HFFc6 (cell line): ENCODE data around the gene PDE6B. TPM values are rescaled to one million over a fixed set of nuclear protein-coding genes. Genes with fewer than 3 reads are reported as not detected.

Experiments used
- DNase-seq: peaks from one replicate; pipeline ENCODE4 v3.0.0-alpha.2; 2018
- H3K27ac Mint-ChIP-seq: 2 replicates; pipeline ENCODE4 v1.8.0; 2020; ENCODE audit warnings: mild to moderate bottlenecking, mixed read lengths
- H3K27me3 Mint-ChIP-seq: 2 replicates; pipeline ENCODE4 v1.8.0; 2021; ENCODE audit warnings: mild to moderate bottlenecking, moderate library complexity, mixed read lengths; ENCODE audit not compliant: insufficient read depth
- H3K36me3 Mint-ChIP-seq: 2 replicates; pipeline ENCODE4 v1.8.0; 2021; ENCODE audit warnings: low read depth, mixed read lengths
- H3K4me1 Mint-ChIP-seq: 2 replicates; pipeline ENCODE4 v1.8.0; 2020; ENCODE audit warnings: low read depth, mixed read lengths
- H3K4me3 Mint-ChIP-seq: 2 replicates; pipeline ENCODE4 v1.8.0; 2020; ENCODE audit warnings: mild to moderate bottlenecking, moderate library complexity, mixed read lengths
- H3K9me3 Mint-ChIP-seq: 2 replicates; pipeline ENCODE4 v1.8.0; 2020; ENCODE audit warnings: mild to moderate bottlenecking, mixed read lengths
- total RNA-seq, 6 experiments: library from RNA; stranded (reverse); fragmentation: NEBNext Ultra II Directional; extraction: Animal tissue kit (Norgen Biotek cat#: 25700); gene quantifications; 2 replicates in 1 of 6; 3 replicates in 5 of 6; pipeline ENCODE4 v1.2.3, GENCODE V29; 2021
- TF ChIP-seq, protein P1 (sequence below): fragments of 200-600 bp; sonication (generic); IDR thresholded peaks from 2 replicates; pipeline ENCODE4 v1.5.0; 2021; ENCODE audit warnings: antibody characterized with exemption, mild to moderate bottlenecking

PDE6B gene
- total RNA-seq, 6 experiments from 2014 or later, result not detected

- Mint-ChIP-seq H3K9me3 (peaks cover 34% of the 10 kb centered on the region), H3K27me3 (peaks cover 7% of the 10 kb centered on the region), H3K27ac (no peak overlapping the region), H3K4me1 (no peaks in the 10 kb centered on the region), H3K36me3 (peaks cover 10% of the 10 kb centered on the region), H3K4me3 (no peak overlapping the region)
- no peak for DNase-seq
- TF ChIP-seq, protein P1, sequence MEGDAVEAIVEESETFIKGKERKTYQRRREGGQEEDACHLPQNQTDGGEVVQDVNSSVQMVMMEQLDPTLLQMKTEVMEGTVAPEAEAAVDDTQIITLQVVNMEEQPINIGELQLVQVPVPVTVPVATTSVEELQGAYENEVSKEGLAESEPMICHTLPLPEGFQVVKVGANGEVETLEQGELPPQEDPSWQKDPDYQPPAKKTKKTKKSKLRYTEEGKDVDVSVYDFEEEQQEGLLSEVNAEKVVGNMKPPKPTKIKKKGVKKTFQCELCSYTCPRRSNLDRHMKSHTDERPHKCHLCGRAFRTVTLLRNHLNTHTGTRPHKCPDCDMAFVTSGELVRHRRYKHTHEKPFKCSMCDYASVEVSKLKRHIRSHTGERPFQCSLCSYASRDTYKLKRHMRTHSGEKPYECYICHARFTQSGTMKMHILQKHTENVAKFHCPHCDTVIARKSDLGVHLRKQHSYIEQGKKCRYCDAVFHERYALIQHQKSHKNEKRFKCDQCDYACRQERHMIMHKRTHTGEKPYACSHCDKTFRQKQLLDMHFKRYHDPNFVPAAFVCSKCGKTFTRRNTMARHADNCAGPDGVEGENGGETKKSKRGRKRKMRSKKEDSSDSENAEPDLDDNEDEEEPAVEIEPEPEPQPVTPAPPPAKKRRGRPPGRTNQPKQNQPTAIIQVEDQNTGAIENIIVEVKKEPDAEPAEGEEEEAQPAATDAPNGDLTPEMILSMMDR, result no peak
Measured at GRCh38 chr4:626201-627091, 1.1 kb downstream of the PDE6B start.

DNA sequence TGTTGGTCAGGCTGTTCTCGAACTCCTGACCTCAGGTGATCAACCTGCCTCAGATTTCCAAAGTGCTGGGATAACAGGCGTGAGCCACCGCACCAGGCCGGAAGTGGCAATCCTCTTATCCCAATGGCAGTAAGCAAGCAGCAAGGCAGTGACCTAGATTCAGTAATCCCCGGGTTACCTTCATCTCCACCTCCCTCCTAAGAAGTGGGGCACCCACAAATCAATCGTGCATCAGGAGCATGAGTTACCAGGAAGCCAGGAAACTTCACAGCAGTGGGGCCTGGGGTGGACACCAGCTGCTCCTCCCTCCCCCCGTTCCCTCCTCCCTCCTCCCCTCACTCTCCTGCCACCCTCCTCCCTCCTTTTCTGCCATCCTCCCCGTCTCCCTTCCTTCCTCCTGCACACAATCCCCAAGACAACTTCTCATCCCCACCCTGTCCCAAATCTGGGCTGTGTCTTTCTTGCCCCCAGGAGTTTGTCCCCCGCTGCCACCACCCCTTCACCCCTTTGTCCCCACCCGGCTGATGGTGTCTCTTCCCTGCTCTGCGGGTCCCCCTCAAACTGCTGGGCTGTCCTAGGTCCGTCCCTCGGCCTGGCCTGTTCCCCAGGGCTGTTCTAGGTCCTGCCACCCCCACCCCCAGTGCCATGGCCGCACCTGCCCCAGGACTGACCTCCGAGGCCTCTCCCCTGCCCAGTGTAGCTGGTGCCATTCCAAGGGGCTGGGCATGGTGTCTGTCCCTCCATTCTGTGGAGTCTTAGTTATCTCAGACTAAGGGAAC, 2.2 kb downstream of the PDE6B start:
- no peak overlapping the region for H3K27ac Mint-ChIP-seq
- TF ChIP-seq, protein P1, result no peak
- DNase-seq, result no peak
- peaks cover 5% of the 10 kb centered on the region for H3K27me3 Mint-ChIP-seq
- peaks cover 38% of the 10 kb centered on the region for H3K9me3 Mint-ChIP-seq
- H3K4me1 Mint-ChIP-seq, result no peaks in the 10 kb centered on the region
- H3K4me3 Mint-ChIP-seq, result no peak overlapping the region
- peaks cover 17% of the 10 kb centered on the region for H3K36me3 Mint-ChIP-seq

DNA sequence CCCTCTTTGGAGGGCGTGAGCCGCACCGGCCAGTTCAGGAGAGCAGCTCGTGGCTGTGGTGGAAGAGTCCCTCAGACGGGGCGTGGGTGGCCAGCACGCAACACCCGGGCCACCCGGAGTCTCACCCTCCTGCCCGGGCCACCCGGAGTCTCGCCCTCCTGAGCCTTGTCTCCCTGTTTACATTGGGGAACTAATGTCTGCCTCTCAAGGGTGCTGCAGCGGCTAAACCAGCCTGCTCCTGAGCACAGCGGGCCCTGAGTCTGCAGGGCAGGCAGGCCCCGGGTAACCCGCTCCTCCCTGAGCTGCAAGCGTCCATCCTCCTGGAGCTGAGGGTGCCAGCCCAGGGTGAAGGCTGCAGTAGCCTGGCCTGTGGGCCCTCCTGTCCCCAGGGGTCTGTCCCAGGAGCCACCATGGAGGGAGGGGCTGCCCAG, 3.0 kb downstream of the PDE6B start:
- Mint-ChIP-seq H3K36me3 (peaks cover 21% of the 10 kb centered on the region), H3K4me1 (no peaks in the 10 kb centered on the region), H3K27ac (no peak overlapping the region), H3K27me3 (peaks cover 5% of the 10 kb centered on the region), H3K9me3 (peaks cover 38% of the 10 kb centered on the region), H3K4me3 (no peak overlapping the region)
- DNase-seq, result no peak
- TF ChIP-seq, protein P1, result no peak

GRCh38 chr4:628821-629635, 3.7 kb downstream of the PDE6B start:
- peaks cover 21% of the 10 kb centered on the region for H3K36me3 Mint-ChIP-seq
- peaks cover 38% of the 10 kb centered on the region for H3K9me3 Mint-ChIP-seq
- H3K4me1 Mint-ChIP-seq, result no peaks in the 10 kb centered on the region
- no peak overlapping the region for H3K4me3 Mint-ChIP-seq
- no peak overlapping the region for H3K27ac Mint-ChIP-seq
- DNase-seq, result no peak
- TF ChIP-seq, protein P1, result no peak
- H3K27me3 Mint-ChIP-seq, result peaks cover 5% of the 10 kb centered on the region

DNA sequence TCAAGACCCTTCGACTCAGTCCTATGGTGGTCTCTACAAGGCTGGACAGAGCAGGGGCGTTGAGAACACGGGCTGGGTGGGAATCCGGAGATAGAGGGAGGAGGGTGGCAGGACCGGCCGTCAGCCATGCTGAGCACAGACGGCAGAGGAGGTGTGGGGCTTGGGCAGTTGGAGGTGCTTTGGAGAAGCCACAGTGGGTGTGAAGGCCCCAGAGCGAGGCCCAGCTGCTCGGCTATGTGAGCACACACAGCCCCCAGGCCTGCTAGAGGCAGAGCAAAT, 4.2 kb downstream of the PDE6B start:
- Mint-ChIP-seq H3K27me3 (peaks cover 5% of the 10 kb centered on the region; the same call in 1 of the 2 replicates), H3K36me3 (peaks cover 21% of the 10 kb centered on the region), H3K4me3 (no peak overlapping the region), H3K9me3 (peaks cover 34% of the 10 kb centered on the region), H3K27ac (no peak overlapping the region), H3K4me1 (no peaks in the 10 kb centered on the region)
- TF ChIP-seq, protein P1, result no peak
- DNase-seq, result no peak
